BE2C (cell line): ENCODE measurements around the gene ETV3.
"Not testable (repeated sequence)": the region's sequence is repeated elsewhere in the genome, so short reads cannot be mapped to it uniquely, and the experiment has no call there.

ENCODE experiments used
- DNase-seq: peaks from one replicate; pipeline ENCODE4 v3.0.0-alpha.2; 2020
- H3K27me3 ChIP-seq: fragments of 250-450 bp; sonication (Bioruptor Pico); 2 replicates; pipeline ENCODE4 v1.5.1; 2020; ENCODE audit warnings: mild to moderate bottlenecking
- H3K36me3 ChIP-seq: fragments of 250-450 bp; sonication (Bioruptor Pico); 2 replicates; pipeline ENCODE4 v1.5.1; 2020; ENCODE audit warnings: mild to moderate bottlenecking
- H3K4me1 ChIP-seq: fragments of 250-450 bp; sonication (Bioruptor Pico); 2 replicates; pipeline ENCODE4 v1.5.1; 2020
- H3K4me3 ChIP-seq: 2 replicates; pipeline ENCODE4 v1.5.1; 2011; ENCODE audit warnings: low read depth, low read length
- H3K9me3 ChIP-seq: fragments of 250-450 bp; sonication (Bioruptor Pico); 2 replicates; pipeline ENCODE4 v1.5.1; 2020
- CTCF ChIP-seq: IDR thresholded peaks from 2 replicates; pipeline ENCODE4 v1.5.1; 2012; ENCODE audit warnings: mild to moderate bottlenecking, low read depth, low read length

ETV3 gene

GRCh38 chr1:157105298-157105987, 32.8 kb downstream of the ETV3 start:
- no peaks in the 10 kb centered on the region; the same call in 1 of the 2 replicates for H3K27me3 ChIP-seq
- H3K36me3 ChIP-seq: no peaks in the 10 kb centered on the region
- no peaks in the 10 kb centered on the region for H3K9me3 ChIP-seq
- H3K4me1 ChIP-seq: no peaks in the 10 kb centered on the region
- no peak for DNase-seq
- no peak overlapping the region for H3K4me3 ChIP-seq
- no peak for TF ChIP-seq CTCF

- Histone ChIP-seq H3K4me1 (no peaks in the 10 kb centered on the region), H3K9me3 (no peaks in the 10 kb centered on the region), H3K36me3 (no peaks in the 10 kb centered on the region), H3K27me3 (no peaks in the 10 kb centered on the region; the same call in 1 of the 2 replicates), H3K4me3 (no peak overlapping the region)
- TF ChIP-seq CTCF: no peak
- DNase-seq: no peak
These were observed 33.4 kb downstream of the ETV3 start for GRCh38 chr1:157104598-157105293.

GRCh38 chr1:157103268-157103667, 34.9 kb downstream of the ETV3 start:
- H3K9me3 ChIP-seq: no peaks in the 10 kb centered on the region
- H3K4me1 ChIP-seq: no peaks in the 10 kb centered on the region
- H3K4me3 ChIP-seq: no peak overlapping the region
- H3K36me3 ChIP-seq: no peaks in the 10 kb centered on the region
- DNase-seq: no peak
- TF ChIP-seq CTCF: no peak
- no peaks in the 10 kb centered on the region; the same call in 1 of the 2 replicates for H3K27me3 ChIP-seq

- no peak for TF ChIP-seq CTCF
- H3K4me1 ChIP-seq: no peaks in the 10 kb centered on the region
These were observed 37.0 kb downstream of the ETV3 start for GRCh38 chr1:157101149-157101548.

GRCh38 chr1:157099633-157100009, 38.6 kb downstream of the ETV3 start, which contains the start of gene ETV3L:
TSS of gene ETV3L (minus strand) at chr1:157099808. CDS start at chr1:157099523, 285 bp downstream.
- Histone ChIP-seq H3K36me3 (no peaks in the 10 kb centered on the region), H3K9me3 (no peaks in the 10 kb centered on the region), H3K27me3 (no peaks in the 10 kb centered on the region), H3K4me3 (no peak within 1 kb of the TSS), H3K4me1 (no peaks in the 10 kb centered on the region)
- DNase-seq: no peak
- no peak for TF ChIP-seq CTCF

More at GRCh38 chr1:157101149-157101548, 37.0 kb downstream of the ETV3 start:
- Histone ChIP-seq H3K36me3 (no peaks in the 10 kb centered on the region), H3K27me3 (no peaks in the 10 kb centered on the region), H3K9me3 (no peaks in the 10 kb centered on the region), H3K4me3 (no peak overlapping the region)
- DNase-seq: no peak

- not testable (repeated sequence) for H3K9me3 ChIP-seq, H3K27me3 ChIP-seq, H3K36me3 ChIP-seq, H3K4me1 ChIP-seq, DNase-seq, H3K4me3 ChIP-seq
These were observed 39.1 kb downstream of the ETV3 start for GRCh38 chr1:157098987-157099632.
